ENCODE results near the gene DUSP8.

DNA sequence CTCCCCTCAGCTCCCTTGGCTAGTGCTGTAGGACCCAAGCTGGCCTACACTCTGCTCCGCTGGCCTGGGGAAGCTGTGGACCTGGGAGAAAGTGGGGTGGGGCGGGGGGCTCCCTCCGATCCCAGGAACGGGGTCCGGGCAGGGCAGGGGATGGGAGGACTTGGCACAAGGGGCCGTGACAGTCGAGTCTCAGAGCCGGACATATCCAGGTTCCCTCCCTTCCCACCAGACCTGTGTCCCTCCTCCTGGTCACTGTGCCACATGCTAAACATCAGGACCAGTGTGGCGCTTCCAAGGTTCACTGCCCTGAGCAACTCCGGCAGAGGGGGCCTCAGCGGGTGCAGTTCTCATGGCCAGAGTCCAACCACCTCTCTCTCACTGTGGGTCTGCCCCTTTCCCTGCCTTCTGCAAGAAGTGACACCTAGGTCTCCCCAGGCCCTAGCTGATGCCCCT is 2.0 kb downstream of the DUSP8 start:
- TF ChIP-seq EP300 (IDR thresholded peaks at IDR 0.05), result no peak
- TF ChIP-seq, protein P1, sequence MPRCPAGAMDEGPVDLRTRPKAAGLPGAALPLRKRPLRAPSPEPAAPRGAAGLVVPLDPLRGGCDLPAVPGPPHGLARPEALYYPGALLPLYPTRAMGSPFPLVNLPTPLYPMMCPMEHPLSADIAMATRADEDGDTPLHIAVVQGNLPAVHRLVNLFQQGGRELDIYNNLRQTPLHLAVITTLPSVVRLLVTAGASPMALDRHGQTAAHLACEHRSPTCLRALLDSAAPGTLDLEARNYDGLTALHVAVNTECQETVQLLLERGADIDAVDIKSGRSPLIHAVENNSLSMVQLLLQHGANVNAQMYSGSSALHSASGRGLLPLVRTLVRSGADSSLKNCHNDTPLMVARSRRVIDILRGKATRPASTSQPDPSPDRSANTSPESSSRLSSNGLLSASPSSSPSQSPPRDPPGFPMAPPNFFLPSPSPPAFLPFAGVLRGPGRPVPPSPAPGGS (IDR thresholded peaks at IDR 0.05), result no peak
- no peak for TF ChIP-seq POLR2A (IDR thresholded peaks at IDR 0.05; ENCODE audit: low read length)
- TF ChIP-seq, protein P2, sequence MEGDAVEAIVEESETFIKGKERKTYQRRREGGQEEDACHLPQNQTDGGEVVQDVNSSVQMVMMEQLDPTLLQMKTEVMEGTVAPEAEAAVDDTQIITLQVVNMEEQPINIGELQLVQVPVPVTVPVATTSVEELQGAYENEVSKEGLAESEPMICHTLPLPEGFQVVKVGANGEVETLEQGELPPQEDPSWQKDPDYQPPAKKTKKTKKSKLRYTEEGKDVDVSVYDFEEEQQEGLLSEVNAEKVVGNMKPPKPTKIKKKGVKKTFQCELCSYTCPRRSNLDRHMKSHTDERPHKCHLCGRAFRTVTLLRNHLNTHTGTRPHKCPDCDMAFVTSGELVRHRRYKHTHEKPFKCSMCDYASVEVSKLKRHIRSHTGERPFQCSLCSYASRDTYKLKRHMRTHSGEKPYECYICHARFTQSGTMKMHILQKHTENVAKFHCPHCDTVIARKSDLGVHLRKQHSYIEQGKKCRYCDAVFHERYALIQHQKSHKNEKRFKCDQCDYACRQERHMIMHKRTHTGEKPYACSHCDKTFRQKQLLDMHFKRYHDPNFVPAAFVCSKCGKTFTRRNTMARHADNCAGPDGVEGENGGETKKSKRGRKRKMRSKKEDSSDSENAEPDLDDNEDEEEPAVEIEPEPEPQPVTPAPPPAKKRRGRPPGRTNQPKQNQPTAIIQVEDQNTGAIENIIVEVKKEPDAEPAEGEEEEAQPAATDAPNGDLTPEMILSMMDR (IDR thresholded peaks at IDR 0.05), result no peak
- no peak for TF ChIP-seq RAD21 (conservative IDR thresholded peaks at IDR 0.05 in 1 of 2, IDR thresholded peaks at IDR 0.05 in 1 of 2)
- TF ChIP-seq SMC3 (IDR thresholded peaks at IDR 0.05), result no peak
- TF ChIP-seq, protein P3, sequence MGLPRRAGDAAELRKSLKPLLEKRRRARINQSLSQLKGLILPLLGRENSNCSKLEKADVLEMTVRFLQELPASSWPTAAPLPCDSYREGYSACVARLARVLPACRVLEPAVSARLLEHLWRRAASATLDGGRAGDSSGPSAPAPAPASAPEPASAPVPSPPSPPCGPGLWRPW (IDR thresholded peaks at IDR 0.05), result no peak
- TF ChIP-seq MAZ (IDR thresholded peaks at IDR 0.05; ENCODE audit: borderline replicate concordance, low read depth, low read length), result no peak
- TF ChIP-seq BHLHE40 (IDR thresholded peaks at IDR 0.05; ENCODE audit: low read depth, low read length), result no peak

All from A549 (cell line).